GM21825 (cell line): ENCODE measurements around the gene PPT1.
A peak's percentile ranks its signal among the peaks of the same experiment; 100 is the strongest.

Experiments
- ATAC-seq: cut with Tn5 transposase; IDR thresholded peaks from one replicate; pipeline ENCODE4 v1.9.1; 2021; ENCODE audit warnings: mild to moderate bottlenecking, moderate library complexity; ENCODE audit not compliant: unreplicated experiment

Gene PPT1

GRCh38 chr1:40096977-40097782, at the start of gene PPT1:
TSS of gene PPT1 (minus strand) at chr1:40097252. CDS start at chr1:40097238, 14 bp downstream.
- ATAC-seq: peak; percentile 94

- ATAC-seq: no peak
Measured at GRCh38 chr1:40143891-40144575, 47.0 kb upstream of the PPT1 start.

GRCh38 chr1:40141878-40142535, 45.0 kb upstream of the PPT1 start:
- ATAC-seq: no peak

GRCh38 chr1:40140211-40140973, 43.3 kb upstream of the PPT1 start:
- no peak for ATAC-seq

- no peak for ATAC-seq
Measured at GRCh38 chr1:40133839-40134238, 36.8 kb upstream of the PPT1 start.

- ATAC-seq: no peak
Measured at GRCh38 chr1:40133312-40133665, 36.2 kb upstream of the PPT1 start.

GRCh38 chr1:40132383-40133311, 35.6 kb upstream of the PPT1 start:
- ATAC-seq: no peak

- ATAC-seq: no peak
Measured at GRCh38 chr1:40130892-40131291, 33.8 kb upstream of the PPT1 start.

GRCh38 chr1:40122855-40123254, 25.8 kb upstream of the PPT1 start:
- ATAC-seq: no peak

- ATAC-seq: no peak
Measured at GRCh38 chr1:40120128-40120527, 23.1 kb upstream of the PPT1 start.

- ATAC-seq: no peak
Measured at GRCh38 chr1:40114400-40114799, 17.3 kb upstream of the PPT1 start.

GRCh38 chr1:40110389-40110788, 13.3 kb upstream of the PPT1 start:
- no peak for ATAC-seq

GRCh38 chr1:40107290-40107959, 10.4 kb upstream of the PPT1 start:
- no peak for ATAC-seq

GRCh38 chr1:40105028-40105427, 8.0 kb upstream of the PPT1 start:
- no peak for ATAC-seq

- ATAC-seq: no peak
Measured at GRCh38 chr1:40102896-40103295, 5.8 kb upstream of the PPT1 start.

- no peak for ATAC-seq
Measured at GRCh38 chr1:40102038-40102437, 5.0 kb upstream of the PPT1 start.

GRCh38 chr1:40096646-40096976, 441 bp downstream of the PPT1 start:
- ATAC-seq: no peak

- ATAC-seq: no peak
Measured at GRCh38 chr1:40095806-40096205, 1.2 kb downstream of the PPT1 start.

GRCh38 chr1:40094466-40095110, 2.5 kb downstream of the PPT1 start:
- ATAC-seq: no peak
